Urinary bladder (tissue), 4 donors: Measurements from ENCODE around the gene RCCD1. TPM values are rescaled to one million over a fixed set of nuclear protein-coding genes. Genes with fewer than 3 reads are reported as not detected.
A peak's percentile ranks its signal among the peaks of the same experiment; 100 is the strongest.

Experiments
- DNase-seq: peaks from one replicate; pipeline ENCODE4 v3.0.0-alpha.2; 2015; ENCODE audit errors: extremely low spot score
- H3K27ac ChIP-seq: one replicate; pipeline ENCODE4 v1.5.1; 2013; ENCODE audit warnings: low read depth, mild to moderate bottlenecking, moderate library complexity
- H3K36me3 ChIP-seq: one replicate; pipeline ENCODE4 v1.6.1; 2013; ENCODE audit warnings: mild to moderate bottlenecking, moderate library complexity; ENCODE audit not compliant: insufficient read depth
- H3K4me1 ChIP-seq: one replicate; pipeline ENCODE4 v1.6.1; 2013; ENCODE audit warnings: mild to moderate bottlenecking, moderate library complexity; ENCODE audit not compliant: insufficient read depth
- H3K4me3 ChIP-seq: one replicate; pipeline ENCODE4 v1.5.1; 2013; ENCODE audit warnings: low read depth, low read length
- WGBS: extraction: QIAGEN DNeasy Blood & Tissue Kit; methylation state at CpG from one replicate; pipeline ENCODE4 v1.1.7; 2013; 5-methylcytosine and 5-hydroxymethylcytosine counted together
- polyA plus RNA-seq: library from polyadenylated mRNA; stranded (reverse); fragments of 200-250 nt; gene quantifications from one replicate; pipeline ENCODE4 v1.2.3, GENCODE V29; 2013
- total RNA-seq: library from RNA; depleted of rRNA; stranded (reverse); fragments of >200 nt; gene quantifications from one replicate; pipeline ENCODE4 v1.2.3, GENCODE V29; 2014
- donor health status: healthy with polysubstance abuse.
- donor health status: healthy.

The RCCD1 gene
- total and polyA plus RNA-seq, 2 donors, result 7.5 to 10.3 TPM

GRCh38 chr15:90979582-90979981 is 24.9 kb downstream of the RCCD1 start:
- Histone ChIP-seq H3K27ac (no peak overlapping the region), H3K4me1 (no peaks in the 10 kb centered on the region), H3K36me3 (peaks cover 3% of the 10 kb centered on the region), H3K4me3 (no peak overlapping the region)
- no peak for DNase-seq
- 67% methylated on average over 1 of the region's 1 CpG for WGBS

GRCh38 chr15:90981681-90982080 is 27.0 kb downstream of the RCCD1 start:
- no peak overlapping the region for H3K4me3 ChIP-seq
- H3K36me3 ChIP-seq, result peaks cover 3% of the 10 kb centered on the region
- DNase-seq, result no peak
- H3K4me1 ChIP-seq, result no peaks in the 10 kb centered on the region
- H3K27ac ChIP-seq, result no peak overlapping the region
- WGBS, result 93% methylated on average over 6 of the region's 6 CpGs

GRCh38 chr15:90982135-90982534 is 27.5 kb downstream of the RCCD1 start:
- 94% methylated on average over 5 of the region's 5 CpGs for WGBS
- peaks cover 3% of the 10 kb centered on the region for H3K36me3 ChIP-seq
- H3K4me3 ChIP-seq, result no peak overlapping the region
- H3K4me1 ChIP-seq, result no peaks in the 10 kb centered on the region
- H3K27ac ChIP-seq, result no peak overlapping the region
- DNase-seq, result no peak

GRCh38 chr15:90986790-90987507 is 32.3 kb downstream of the RCCD1 start:
- DNase-seq, result no peak
- no peaks in the 10 kb centered on the region for H3K4me1 ChIP-seq
- no peak overlapping the region for H3K27ac ChIP-seq
- no peak overlapping the region for H3K4me3 ChIP-seq
- WGBS, result 88% methylated on average over 11 of the region's 11 CpGs
- H3K36me3 ChIP-seq, result no peaks in the 10 kb centered on the region

GRCh38 chr15:90987561-90988141 is 33.0 kb downstream of the RCCD1 start:
- no peak overlapping the region for H3K4me3 ChIP-seq
- no peak overlapping the region for H3K27ac ChIP-seq
- H3K36me3 ChIP-seq, result no peaks in the 10 kb centered on the region
- 63% methylated on average over 7 of the region's 7 CpGs for WGBS
- DNase-seq, result no peak
- H3K4me1 ChIP-seq, result no peaks in the 10 kb centered on the region

- DNase-seq, result no peak
- WGBS, result 73% methylated on average over 6 of the region's 6 CpGs
- no peaks in the 10 kb centered on the region for H3K4me1 ChIP-seq
These were observed 33.6 kb downstream of the RCCD1 start for GRCh38 chr15:90988296-90988695.

GRCh38 chr15:90989040-90989768 is 34.5 kb downstream of the RCCD1 start:
- no peaks in the 10 kb centered on the region for H3K4me1 ChIP-seq
- 96% methylated on average over 7 of the region's 7 CpGs for WGBS
- no peak for DNase-seq
- H3K36me3 ChIP-seq, result no peaks in the 10 kb centered on the region
- no peak overlapping the region for H3K27ac ChIP-seq
- H3K4me3 ChIP-seq, result no peak overlapping the region

More at GRCh38 chr15:90988296-90988695, 33.6 kb downstream of the RCCD1 start:
- Histone ChIP-seq H3K36me3 (no peaks in the 10 kb centered on the region), H3K4me3 (no peak overlapping the region), H3K27ac (no peak overlapping the region)

- Histone ChIP-seq H3K4me1 (no peaks in the 10 kb centered on the region), H3K27ac (no peak overlapping the region), H3K36me3 (no peaks in the 10 kb centered on the region), H3K4me3 (no peak overlapping the region)
- 98% methylated on average over 4 of the region's 4 CpGs for WGBS
- no peak for DNase-seq
These were observed 35.8 kb downstream of the RCCD1 start for GRCh38 chr15:90990446-90990845.

- Histone ChIP-seq H3K36me3 (no peaks in the 10 kb centered on the region), H3K4me1 (no peaks in the 10 kb centered on the region), H3K4me3 (no peak overlapping the region), H3K27ac (no peak overlapping the region)
- no peak for DNase-seq
- WGBS, result 86% methylated on average over 6 of the region's 6 CpGs
These were observed 37.1 kb downstream of the RCCD1 start for GRCh38 chr15:90991587-90992285.

GRCh38 chr15:90994059-90994416 is 39.4 kb downstream of the RCCD1 start:
- Histone ChIP-seq H3K27ac (peak overlapping the region; percentile 70), H3K36me3 (no peaks in the 10 kb centered on the region), H3K4me1 (no peaks in the 10 kb centered on the region), H3K4me3 (peak overlapping the region; percentile 83)
- DNase-seq, result no peak
- WGBS, result under 1% methylated on average over 50 of the region's 50 CpGs

- under 1% methylated on average over 75 of the region's 75 CpGs for WGBS
- DNase-seq, result peak; percentile 92
- Histone ChIP-seq H3K36me3 (no peaks in the 10 kb centered on the region), H3K4me3 (peak within 1 kb of the TSS; percentile 83), H3K4me1 (no peaks in the 10 kb centered on the region), H3K27ac (peak within 1 kb of the TSS; percentile 91)
These were observed 40.0 kb downstream of the RCCD1 start, which contains the start of gene PRC1 for GRCh38 chr15:90994417-90995311. TSS of gene PRC1 (minus strand) at chr15:90994535. CDS start at chr15:90994417, 118 bp downstream.

- no peak for DNase-seq
- Histone ChIP-seq H3K27ac (no peak overlapping the region), H3K4me3 (no peak overlapping the region), H3K36me3 (peaks cover 4% of the 10 kb centered on the region), H3K4me1 (no peaks in the 10 kb centered on the region)
- WGBS, result 83% methylated on average over 8 of the region's 8 CpGs
These were observed 44.1 kb downstream of the RCCD1 start for GRCh38 chr15:90998737-90999136.

- Histone ChIP-seq H3K4me3 (no peak overlapping the region), H3K36me3 (peaks cover 8% of the 10 kb centered on the region), H3K27ac (no peak overlapping the region), H3K4me1 (no peaks in the 10 kb centered on the region)
- 92% methylated on average over 3 of the region's 3 CpGs for WGBS
- no peak for DNase-seq
These were observed 46.5 kb downstream of the RCCD1 start for GRCh38 chr15:91001209-91001608.
